AG09309 (cell line): Measurements from ENCODE around the gene IGFN1.

Source experiments
- DNase-seq: peaks from one replicate; pipeline ENCODE4 v3.0.0-alpha.2; 2010; ENCODE audit warnings: low read depth
- H3K4me3 ChIP-seq: 2 replicates; pipeline ENCODE4 v1.5.1; 2011; ENCODE audit warnings: mild to moderate bottlenecking, low read depth, low read length, moderate library complexity; ENCODE audit not compliant: control insufficient read depth
- TF ChIP-seq, protein P1 (sequence below): IDR thresholded peaks from 2 replicates; pipeline ENCODE4 v1.5.1; 2011; ENCODE audit warnings: mild to moderate bottlenecking, low read depth, low read length, inconsistent platforms; ENCODE audit not compliant: insufficient read depth, control insufficient read depth; ENCODE audit errors: missing control alignments

Gene IGFN1

DNA sequence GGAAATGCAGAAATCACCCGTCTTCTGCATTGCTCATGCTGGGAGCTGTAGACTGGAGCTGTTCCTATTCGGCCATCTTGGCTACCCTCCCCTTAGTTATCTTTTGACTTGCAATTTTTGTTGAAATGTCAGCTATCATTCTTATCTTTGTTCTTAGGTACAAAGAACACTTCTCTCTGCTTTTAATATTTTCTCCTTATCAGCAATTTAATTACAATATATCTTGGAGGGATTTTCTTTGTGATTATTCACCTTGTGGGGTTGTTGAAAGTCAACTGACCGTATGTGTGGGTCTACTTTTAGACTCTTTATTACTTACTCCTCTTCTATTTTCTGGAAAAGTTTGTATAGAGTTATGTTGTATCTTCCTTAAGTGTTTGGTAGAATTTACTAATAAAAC lies 49.5 kb downstream of the IGFN1 start:
- no peak overlapping the region for H3K4me3 ChIP-seq
- DNase-seq, result no peak
- TF ChIP-seq, protein P1, sequence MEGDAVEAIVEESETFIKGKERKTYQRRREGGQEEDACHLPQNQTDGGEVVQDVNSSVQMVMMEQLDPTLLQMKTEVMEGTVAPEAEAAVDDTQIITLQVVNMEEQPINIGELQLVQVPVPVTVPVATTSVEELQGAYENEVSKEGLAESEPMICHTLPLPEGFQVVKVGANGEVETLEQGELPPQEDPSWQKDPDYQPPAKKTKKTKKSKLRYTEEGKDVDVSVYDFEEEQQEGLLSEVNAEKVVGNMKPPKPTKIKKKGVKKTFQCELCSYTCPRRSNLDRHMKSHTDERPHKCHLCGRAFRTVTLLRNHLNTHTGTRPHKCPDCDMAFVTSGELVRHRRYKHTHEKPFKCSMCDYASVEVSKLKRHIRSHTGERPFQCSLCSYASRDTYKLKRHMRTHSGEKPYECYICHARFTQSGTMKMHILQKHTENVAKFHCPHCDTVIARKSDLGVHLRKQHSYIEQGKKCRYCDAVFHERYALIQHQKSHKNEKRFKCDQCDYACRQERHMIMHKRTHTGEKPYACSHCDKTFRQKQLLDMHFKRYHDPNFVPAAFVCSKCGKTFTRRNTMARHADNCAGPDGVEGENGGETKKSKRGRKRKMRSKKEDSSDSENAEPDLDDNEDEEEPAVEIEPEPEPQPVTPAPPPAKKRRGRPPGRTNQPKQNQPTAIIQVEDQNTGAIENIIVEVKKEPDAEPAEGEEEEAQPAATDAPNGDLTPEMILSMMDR, result no peak

DNA sequence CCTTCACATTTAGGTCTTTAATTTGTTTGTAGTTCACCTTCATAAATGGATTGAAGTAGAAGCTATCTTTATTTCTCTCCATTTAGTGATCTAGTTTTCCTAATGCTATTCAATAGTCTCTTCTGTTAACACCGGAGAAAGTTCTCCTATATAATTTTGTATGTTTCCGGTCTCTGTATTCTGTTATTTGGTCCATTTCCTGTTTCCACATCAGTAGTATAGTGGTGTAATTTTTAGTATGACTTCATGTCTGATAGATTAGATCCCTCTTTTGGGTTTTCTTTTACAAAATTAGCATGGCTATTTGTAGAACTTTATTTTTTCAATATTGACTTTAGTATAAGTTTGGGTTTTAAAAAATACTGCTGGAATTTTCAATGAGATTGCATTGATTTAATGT lies 51.1 kb downstream of the IGFN1 start:
- DNase-seq, result no peak
- H3K4me3 ChIP-seq, result no peak overlapping the region
- TF ChIP-seq, protein P1, result no peak

DNA sequence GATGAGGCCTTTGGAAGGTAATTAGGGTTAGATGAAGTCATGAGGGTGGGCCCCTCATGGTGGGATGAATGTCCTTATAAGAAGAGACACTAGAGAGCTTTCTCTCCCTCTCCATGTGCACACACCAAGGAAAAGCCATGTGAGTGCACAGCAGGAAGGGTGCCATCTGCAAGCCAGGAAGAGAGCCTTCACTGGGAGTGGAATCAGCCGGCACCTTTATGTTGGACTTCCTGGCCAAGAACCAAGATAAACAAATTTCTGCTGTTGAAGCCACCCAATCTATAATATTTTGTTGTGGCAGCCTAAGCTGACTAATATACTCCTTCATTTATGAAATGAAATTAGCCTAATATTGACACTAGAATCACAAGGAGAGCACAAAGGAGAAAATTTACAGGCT lies 54.5 kb downstream of the IGFN1 start:
- TF ChIP-seq, protein P1, result no peak
- no peak for DNase-seq
- H3K4me3 ChIP-seq, result no peak overlapping the region

DNA sequence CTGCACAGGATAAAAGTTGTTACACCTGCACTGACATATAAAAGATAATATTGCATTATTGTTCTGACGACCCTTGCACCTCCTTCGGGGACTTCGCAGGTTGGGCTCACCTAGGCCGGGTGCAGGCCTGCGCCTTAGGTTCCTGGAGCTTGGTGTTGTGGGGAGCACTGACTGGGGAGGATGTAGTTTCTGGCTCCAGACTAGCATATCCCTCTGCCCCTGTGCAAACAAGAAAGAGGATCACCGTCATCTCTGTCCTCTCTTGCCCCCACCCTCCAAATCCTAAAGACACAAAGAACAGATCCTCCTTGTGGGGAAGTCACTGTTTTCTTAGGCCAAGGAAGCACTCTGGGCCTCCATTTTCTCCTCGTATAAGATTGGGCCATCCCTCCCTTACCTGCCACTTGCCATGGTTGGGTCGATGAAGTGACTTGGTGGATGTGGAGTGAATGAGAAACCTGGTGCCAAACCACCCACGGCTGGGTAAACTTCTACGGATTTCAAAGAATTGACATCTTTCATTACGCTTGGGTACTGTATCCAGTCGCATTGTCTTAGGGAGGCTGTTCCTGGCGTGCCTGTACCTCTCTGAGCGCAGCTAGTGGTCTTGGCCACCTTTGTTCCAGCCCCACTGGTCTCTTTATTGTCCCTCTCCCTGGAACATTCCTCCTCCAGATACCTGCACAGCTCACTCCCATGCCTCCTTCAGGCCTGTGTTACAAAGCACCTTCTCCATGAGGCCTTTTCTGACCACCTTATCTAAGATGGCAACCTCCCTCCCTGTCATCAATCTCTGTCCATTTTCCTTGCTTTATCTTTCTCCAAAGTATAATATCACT lies 58.3 kb downstream of the IGFN1 start:
- no peak overlapping the region for H3K4me3 ChIP-seq
- DNase-seq, result no peak
- TF ChIP-seq, protein P1, result no peak

DNA sequence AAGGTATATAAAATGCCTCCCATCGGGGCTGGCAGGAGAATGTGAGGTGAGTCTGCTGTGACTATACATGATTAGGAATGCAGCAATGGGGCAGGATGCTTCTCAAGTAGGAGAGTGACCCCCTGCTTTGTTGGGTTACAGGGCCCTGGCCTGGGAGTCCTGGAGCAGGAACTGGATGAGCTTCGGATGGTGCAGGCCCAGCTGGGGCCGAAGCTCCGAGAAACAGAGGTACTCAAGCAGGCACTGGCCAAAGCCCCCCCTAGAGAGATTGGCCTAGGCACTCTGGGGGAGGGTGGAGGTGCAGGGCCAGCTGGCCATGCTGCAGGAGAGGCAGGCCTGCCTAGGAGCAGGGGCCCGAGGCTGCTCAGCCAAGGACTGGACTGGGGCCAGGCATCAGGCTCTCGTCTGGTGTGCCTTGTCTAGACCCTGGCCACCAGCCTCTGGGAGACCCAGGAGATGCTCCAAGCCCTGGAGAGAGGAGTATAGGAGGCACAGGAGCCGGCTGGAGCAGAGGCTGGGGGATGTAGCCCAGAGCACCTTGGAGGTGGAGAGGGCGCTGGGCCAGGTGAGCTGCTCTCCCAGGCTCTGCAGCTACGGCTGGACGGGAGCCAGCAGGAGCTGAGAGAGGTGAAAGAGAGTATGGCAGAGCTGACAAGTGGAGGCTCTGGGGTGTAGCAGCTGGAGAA lies 59.8 kb downstream of the IGFN1 start:
- H3K4me3 ChIP-seq, result no peak overlapping the region
- TF ChIP-seq, protein P1, result no peak
- no peak for DNase-seq

DNA sequence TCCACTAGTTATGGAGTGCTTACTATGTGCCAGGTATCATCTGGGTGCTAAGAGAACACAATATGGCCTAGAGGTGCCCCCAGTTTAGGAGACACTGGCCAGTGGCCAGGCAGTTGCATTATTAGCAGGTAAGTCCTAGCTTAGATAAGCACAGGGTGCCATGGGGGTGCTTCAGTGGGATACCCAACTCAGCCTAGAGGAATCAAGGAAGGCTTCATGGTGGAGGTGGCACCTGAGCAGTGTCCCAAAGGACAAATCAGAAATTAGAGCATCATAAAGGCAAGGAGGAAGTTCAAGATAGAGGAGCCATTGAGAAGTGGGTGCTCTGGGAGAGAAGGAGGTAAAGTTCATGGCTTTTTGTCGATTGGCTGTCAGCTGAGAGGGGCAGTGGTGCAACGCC lies 60.8 kb downstream of the IGFN1 start:
- no peak for DNase-seq
- TF ChIP-seq, protein P1, result no peak
- H3K4me3 ChIP-seq, result no peak overlapping the region
